NCI-H2196 (cell line): ENCODE results near the gene SLC2A9.

Source experiments
- DNase-seq: peaks from one replicate; lab custom pipeline; 2025; ENCODE audit not compliant: unreplicated experiment; lab: John Stamatoyannopoulos, UW

SLC2A9 gene

DNA sequence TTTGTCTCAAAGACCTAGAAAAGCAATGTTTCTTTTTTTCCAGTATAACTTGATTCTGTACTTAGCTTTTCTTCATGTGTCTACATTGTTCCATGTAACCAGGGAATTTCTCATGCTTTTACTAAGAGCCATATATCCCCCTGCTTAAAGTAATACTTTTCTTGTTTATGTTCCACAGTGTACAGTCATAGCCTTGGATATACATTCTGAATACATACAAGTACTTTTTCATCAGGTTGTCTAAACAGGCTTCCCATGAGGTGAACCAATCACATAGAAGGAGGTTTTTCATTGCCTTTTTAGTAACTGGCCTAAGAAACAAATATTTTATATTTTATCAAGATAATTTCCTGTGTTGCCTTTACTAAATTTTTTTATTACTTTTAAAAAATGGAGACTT is 52.8 kb downstream of the SLC2A9 start:
- no peak for DNase-seq

DNA sequence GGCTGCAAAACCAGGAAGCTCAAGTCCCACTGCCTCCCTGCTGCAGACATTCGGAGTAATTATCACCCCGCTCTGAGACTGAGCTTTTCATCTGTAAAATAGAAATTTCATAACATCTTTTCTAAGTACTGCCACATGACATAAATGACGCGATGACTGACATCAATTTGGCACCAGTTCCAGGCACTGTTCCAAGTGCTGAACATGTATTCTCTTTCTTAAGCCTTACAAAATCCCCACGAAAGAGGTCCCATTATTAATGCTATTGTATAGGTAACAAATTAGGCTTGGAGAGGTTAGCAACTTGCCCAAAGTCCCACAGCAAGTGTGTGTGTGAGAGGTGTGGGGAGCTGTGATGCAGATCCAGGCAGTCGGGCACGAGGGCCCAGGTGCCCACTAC is 56.4 kb downstream of the SLC2A9 start:
- DNase-seq = no peak

DNA sequence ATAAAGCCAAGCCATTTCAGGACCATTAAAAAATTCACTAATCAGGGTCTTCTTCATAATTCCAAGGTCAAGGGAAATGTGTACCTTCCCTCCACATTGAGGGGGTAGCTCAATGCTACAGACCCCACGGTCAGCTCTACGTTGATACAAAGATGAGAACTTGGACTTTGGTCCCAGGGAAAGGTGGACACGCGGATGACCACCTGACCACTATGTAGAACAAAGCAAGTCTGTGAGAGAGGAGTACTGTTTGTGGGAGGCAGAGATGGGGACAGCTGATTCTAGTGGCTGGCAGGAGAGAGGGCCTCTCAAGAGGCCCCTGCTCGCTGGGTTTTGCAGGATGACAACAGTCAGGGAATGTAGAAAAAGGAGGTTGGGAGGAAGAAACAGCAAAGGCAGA is 58.0 kb downstream of the SLC2A9 start:
- DNase-seq = no peak

DNA sequence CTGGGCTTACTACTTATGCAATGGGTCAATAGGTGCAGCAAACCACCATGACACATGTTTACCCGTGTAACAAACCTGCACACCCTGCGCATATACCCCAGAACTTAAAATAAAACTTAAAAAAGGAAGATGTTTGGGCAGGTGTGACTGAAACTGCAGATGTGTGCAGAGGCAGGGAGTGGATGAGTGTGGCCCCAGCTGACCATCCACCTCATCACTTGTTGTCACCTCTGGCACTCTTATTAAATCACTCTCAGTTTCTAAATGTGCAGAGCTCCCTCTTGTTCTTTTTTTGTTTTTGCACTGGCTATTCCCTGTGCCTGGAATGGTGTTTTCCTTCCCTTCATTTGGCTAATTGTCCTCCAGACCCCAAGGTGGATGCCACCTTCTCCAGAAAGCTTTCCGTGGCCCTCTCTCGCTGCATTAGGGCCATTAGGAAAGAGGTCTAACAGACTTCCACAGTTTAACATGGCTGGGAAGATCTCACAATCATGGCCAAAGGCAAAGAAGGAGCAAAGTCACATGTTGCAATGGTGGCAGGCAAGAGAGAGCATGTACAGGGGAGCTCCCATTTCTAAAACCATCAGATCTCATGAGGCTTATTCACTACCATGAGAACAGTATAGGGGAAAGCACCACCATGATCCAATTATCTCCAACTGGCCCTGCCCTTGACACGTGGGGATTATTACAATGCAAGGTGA is 58.5 kb downstream of the SLC2A9 start:
- DNase-seq = no peak

DNA sequence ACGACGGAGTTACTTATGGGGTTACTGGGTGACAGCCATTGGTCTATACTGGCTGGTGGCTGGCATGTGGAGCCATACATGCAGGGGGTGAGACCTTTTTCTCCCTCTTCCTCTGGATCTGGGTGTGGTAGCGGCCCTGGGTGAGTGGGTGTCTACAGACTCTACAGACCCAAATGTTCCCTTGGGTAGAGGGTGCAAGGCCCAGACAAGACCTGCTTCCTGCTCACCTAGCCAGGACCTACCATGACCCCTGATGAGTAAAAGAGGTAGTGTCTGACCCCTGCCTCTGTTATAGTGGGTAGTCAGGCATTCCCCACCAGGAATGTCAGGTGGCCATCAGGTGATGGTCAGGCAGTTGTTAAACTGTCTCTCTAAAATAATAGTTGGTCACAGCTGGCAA is 66.8 kb downstream of the SLC2A9 start:
- DNase-seq = no peak

DNA sequence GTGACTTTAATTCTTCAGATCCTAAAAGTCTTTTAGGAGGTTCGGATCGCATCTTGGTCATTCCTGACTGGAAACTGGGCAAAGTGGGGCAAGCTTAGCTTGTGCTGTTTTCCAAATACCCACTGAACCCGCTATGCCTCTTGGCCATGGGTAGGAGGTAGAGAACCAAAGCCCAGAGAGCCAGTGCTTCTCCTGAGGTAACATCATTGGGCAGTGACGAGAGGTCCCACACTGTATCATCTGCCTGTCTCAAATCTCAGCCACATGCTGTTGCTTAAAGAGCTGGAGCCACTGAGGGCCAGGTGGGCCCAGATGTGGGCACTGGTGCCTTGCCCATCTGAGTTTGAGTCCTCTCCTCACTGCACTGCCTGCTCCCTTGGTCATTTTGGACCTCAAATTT is 68.2 kb downstream of the SLC2A9 start:
- DNase-seq = no peak

DNA sequence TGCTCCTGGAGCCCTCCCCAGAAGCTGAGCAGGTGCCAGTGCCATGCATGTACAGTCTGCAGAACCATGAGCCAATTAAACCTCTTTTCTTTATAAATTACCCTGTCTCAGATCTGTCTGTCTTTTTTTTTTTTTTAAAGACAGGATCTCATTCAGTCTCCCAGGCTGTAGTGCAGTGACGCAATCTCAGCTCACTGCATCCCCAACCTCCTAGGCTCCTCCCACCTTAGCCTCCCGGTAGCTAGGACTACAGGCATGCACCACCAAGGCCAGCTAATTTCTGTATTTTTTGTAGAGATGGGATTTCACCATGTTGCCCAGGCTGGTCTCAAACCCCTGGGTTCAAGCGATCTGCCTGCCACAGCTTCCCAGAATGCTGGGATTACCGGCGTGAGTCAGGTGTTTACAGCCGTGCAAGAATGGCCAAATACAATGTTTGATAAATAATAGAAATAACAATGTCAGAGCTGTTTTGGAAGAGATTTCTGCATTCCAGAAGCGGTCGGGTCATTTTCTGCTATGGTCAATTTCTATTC is 68.8 kb downstream of the SLC2A9 start:
- DNase-seq = no peak

DNA sequence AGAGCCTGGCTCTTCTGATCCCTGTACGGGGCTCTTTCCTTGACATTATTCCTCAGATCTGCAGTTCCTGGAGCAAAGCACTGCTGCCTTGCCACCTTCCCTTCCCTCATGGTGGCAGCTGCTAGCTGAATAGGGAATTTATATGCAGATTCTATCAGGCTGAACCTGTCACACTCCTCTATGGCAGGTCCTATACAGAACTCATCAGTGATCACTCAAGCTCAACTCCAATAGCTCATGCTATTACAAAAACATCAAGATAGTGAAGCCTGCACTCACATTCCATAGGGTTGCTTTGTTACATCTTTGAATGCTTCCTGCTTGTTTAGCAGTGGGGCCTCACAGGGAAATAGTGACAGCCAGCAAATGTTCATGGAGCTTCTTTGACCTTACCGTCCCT is 71.7 kb downstream of the SLC2A9 start:
- DNase-seq = no peak

DNA sequence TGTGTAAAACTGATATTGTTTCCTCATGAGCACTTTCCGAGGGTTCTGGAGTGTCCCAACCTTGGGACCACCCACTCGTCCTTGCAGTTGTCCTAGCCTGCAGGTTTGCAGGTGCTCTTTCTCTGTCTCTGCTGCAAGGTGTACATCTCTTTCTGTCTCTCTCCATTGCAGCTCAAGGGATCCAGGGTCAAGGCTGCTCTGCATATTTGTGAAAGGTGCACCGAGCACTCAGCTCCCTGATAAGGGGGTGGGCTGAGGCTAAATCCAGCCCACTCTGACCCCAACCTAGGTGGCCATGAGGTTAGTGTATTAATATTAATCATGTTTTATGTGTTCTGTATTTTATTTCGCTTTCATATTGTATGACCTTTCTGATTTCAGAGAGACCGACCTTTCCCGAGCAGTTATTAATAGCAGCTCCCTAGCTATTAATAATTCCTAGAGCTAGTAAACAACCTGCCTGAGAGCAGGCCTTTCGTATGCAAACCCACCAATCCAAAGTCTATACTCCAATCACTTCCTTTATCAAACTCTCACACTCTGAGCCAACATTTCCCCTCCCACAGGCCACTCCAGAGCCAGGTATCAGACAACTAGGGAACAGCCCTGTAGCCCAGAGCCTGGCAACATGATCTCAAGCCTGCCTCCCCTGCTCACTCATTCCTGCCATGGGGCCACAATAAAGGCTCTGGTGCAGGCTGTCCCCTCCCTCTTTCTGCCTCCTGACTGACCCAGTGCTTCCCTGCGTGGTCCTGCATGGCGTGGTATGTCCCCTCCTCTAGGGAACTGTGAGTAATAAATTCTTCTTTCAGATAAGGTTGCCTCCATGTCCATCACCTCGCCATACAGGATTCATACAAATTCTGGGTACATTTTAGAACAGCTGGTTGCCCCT is 73.9 kb downstream of the SLC2A9 start:
- DNase-seq = no peak

DNA sequence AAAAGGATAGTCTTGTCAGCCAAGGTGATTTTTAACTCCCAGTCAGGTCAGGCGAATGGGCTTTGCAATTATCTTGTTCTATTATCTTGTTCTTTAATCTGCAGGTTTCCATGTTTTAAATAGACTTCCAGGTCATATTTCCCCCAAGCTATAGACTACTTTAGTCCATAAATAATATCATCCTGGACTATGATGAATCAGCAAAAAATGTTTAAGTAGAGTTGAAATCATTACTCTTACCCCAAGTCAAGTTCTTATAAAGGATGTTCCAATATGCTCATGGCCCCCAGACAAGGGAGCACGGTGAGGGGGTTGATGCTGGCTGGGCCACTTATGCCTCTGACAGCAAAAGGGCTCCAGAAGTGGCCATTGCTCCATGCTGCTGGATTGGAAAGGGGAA is 75.1 kb downstream of the SLC2A9 start:
- no peak for DNase-seq

DNA sequence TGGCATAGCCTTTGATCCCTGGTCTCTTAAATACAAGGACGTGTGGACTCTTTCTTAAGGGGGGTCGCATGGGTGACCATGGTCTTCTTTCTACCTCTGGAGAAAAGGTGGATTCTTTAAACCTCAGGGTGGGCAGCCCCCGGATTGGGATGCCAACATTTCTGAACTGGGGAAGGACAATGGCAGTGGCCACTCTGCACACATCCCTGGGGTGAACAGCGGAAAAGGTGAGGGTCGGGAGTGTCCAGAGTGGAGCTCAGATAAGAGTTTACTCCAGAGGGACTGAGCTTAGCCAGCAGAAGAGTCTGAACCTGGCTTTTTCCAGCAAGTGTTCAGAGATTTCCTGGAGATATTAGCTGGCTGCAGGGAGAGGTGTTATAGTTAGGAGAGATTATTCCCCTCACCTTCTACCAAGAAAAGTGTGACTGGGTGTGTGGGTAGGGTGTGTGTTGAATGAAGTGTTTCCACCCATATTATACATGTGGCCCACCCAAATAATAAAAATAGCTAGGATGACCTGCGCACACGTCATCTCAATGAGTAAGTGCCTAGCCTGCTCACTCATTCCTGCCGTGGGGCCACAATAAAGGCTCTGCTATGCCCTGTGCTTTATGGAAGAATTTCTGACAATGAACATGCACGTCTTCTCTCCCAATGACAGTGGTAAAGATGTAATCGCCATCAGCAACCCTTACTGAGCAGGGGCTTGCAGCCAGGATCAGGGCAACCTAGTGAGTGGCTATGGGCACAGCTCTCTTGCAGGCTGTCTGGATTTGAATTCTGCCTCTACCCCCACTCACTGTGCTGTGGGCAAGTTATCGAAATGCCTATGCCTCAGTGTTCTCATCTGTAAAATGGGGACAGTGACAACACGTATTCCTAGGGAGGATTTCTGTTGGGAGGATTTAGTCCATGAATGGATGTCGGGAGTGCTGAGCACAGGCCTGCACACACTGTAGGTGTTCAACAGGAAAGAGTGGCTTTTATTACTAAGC is 76.6 kb downstream of the SLC2A9 start:
- no peak for DNase-seq

DNA sequence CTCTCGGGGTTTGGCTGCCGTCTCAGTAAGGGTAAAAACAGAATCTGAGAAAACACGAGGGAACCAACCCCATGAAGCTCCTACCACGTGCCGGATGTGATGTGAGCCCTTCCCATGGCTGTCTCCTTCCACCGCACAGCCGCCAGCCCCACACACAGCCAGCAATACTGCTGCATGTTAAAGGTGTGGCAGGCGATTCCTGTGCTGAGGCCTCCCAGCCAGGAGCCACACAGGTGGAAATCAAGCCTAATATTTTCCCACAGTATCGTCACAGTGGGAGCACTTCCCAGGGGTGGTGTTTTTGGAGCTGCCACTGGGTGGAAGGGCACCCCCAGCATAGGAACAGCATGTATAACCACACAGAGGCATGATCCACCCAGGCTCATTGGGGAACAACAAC is 77.5 kb downstream of the SLC2A9 start:
- DNase-seq = no peak

DNA sequence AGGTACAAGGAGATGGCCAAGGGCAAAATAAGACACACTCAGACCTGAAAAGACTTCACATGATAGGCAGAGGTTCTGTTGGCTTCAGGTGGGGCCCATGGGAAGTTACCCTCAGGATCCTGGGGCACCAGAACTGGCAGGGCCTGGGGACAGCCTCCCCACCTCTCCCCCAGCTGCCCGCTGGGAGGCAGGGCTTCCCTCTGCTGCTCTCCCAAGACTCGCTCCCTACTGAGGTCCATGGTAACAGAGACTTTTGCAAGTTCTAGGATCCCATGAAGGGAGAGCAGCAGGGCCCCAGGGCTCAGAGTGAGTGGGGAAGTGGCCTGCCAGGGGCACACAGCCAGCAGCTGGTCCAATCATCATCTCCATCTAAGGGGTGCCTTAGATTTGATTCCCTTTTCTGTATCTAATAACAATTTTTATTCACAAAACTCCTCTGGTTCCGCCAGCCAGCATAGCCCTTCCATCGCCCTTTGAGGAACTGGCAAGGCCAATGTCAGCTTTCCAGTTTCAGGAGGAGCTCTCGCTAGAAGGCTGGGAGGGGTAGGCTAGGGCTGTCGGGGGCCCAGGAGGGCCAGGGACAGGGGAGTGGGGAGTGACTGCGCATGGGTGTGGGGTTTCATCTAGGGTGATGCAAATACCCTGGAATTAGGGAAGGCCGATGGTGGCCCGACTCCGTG is 78.2 kb downstream of the SLC2A9 start:
- no peak for DNase-seq

DNA sequence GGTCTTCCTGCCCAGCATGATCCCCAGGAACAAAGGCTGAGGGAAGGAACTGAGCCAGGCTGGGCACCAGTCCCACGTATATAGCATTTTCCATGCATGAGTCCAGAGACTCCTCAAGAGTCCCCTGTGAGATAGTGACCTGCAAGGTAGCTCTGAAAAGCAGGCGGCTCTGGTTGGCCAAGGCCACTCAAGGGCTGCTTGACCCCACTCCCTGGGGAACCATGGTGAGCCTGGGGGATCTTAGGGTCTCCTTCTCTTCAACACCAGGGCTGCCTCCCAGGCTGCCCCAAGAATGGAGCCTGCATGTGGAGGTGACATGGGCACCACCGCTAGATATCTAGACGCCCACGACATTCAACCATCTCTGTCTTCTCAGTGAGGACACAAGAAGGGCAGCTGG is 79.2 kb downstream of the SLC2A9 start:
- DNase-seq = no peak

DNA sequence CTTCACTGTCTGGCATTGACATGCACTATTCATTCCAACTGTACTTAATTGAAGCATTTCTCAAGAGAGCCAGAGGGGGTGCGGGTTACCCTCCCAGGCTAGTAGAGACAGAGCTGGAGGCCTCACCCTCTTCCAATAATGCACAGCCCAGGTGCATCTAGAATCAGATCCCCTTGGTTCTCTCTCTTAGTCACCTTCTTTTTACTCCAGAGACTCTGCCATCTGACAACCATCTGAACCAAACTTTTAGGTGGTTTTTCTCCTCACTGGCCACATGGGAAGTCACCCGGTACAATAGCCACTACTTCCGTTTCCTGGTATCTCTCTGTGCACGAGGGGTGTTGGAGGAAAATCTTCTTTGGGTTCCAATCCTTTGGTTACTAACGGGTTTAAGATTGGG is 81.3 kb downstream of the SLC2A9 start:
- no peak for DNase-seq

DNA sequence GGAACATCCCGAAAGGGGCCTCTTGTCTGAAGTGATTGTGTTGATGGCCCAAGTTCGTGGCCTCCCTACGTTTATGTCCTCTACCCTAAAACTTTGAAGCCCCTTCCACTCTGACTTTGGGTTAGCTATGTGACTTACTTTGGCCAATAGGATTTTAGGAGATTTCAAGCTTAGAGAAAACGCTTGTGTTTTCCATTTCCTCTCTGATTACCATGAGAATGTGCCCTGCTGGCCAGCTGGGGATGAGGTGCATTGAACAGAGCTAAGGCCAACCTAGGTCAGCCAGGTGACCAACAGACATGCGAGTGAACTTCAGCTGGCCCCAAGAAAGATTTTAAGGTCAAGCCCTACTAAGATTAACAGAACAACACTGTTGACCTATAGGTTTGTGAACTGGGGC is 82.4 kb downstream of the SLC2A9 start:
- no peak for DNase-seq

DNA sequence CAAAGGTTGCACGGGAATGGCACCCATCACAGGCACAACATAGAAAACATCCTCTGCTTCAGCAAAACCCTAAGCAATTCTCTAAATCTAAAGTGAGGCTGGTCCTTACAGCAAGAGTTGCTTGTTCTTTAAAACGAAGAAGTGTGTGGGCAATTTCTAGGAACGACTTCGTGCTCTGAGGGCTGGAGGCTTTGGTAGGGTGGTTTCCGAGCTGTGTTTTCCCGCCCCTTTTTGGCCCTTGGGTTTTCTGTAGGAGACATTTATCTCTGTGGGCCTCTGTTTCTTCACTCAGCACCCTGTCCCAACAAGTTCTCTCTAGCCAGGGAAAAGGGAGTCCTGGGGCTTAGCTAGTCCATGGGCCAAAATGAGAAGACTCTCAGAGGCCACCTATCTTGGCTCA is 84.2 kb downstream of the SLC2A9 start:
- DNase-seq = no peak

DNA sequence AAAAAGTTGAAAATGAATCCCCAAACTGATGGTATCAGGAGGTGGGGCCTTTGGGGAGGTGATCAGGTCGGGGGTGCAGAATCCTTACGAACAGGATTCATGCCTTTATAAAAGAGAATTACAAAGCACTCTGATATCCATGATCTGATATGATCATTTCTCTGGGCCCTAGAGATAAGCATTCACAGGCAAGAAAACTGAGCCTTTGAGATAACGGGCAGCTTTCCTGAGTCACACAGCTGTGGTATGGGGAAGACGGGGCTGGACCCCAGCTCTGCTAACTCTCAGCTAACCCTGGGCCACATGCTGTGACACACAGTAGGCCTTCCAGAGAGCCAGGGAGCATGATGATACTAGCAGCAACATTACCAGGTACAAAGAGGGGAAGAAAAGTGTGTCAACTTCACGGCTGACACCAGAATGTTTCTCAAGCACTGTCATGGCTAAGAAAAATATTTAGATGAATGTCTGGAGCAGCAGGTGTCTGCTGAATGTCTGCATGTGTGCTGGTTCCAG is 85.1 kb downstream of the SLC2A9 start:
- DNase-seq = no peak

DNA sequence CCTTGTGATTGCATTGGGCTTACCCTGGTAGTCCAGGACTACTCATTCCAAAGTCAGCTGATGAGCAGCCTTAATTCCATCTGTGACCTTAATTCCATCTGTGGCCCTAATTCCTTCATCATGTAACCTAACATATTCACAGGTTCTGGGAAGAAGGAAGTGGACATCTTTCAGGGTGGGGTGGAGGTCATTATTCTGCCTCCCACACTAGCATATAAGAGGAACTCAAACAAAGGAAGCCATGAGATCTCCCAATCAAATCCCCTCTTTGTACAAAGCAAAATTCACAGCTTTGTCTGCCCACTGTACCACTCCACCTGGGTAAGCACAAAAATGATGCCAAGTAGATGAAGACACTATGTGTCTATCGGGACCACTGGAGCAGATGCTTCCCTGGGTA is 87.3 kb downstream of the SLC2A9 start:
- DNase-seq = no peak

DNA sequence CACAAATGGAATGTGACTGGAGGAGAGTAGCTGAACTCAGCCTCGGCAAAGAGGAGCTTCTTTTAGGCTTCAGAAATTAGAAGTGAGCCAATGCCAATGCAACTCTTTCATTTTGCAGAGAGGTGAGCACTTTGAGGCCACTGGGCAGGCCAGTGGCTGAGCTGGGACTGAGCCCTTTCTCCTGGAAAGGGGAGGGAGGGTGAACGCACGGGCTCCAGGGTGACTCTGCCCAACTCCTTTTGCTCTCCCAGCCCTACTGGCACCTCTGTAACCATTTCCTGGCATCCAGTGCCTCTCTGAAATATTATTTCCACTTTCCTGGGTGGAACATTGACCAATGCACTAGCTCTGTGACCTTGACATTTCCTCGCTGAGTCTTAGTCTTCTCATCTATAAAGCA is 88.1 kb downstream of the SLC2A9 start:
- no peak for DNase-seq
